Activated CD8-positive, alpha-beta memory T cell treated with anti-CD3 and anti-CD28 coated beads, Interleukin-2, amount 50 U/mL, for 48 hours (primary cell): Measurements from ENCODE around the gene SLC25A36.
"Not testable (repeated sequence)": the region's sequence is repeated elsewhere in the genome, so short reads cannot be mapped to it uniquely, and the experiment has no call there.

ENCODE experiments used
- DNase-seq: peaks from one replicate; pipeline ENCODE4 v3.0.0-alpha.2; 2020

Gene SLC25A36

GRCh38 chr3:140931801-140932200 lies 9.8 kb upstream of the SLC25A36 start:
- no peak for DNase-seq

- no peak for DNase-seq
Observed at GRCh38 chr3:140933109-140933508, 8.5 kb upstream of the SLC25A36 start.

- no peak for DNase-seq
Observed at GRCh38 chr3:140933552-140933951, 8.1 kb upstream of the SLC25A36 start.

- not testable (repeated sequence) for DNase-seq
Observed at GRCh38 chr3:140939305-140939704, 2.3 kb upstream of the SLC25A36 start.

GRCh38 chr3:140941090-140941433 lies 574 bp upstream of the SLC25A36 start:
- no peak for DNase-seq

- DNase-seq = peak; percentile 70
Observed at GRCh38 chr3:140942221-140943104, 827 bp downstream of the SLC25A36 start.

GRCh38 chr3:140943781-140944552 lies 2.3 kb downstream of the SLC25A36 start:
- no peak for DNase-seq

GRCh38 chr3:140948460-140949249 lies 7.0 kb downstream of the SLC25A36 start:
- no peak for DNase-seq

GRCh38 chr3:140950144-140950543 lies 8.5 kb downstream of the SLC25A36 start:
- no peak for DNase-seq

- no peak for DNase-seq
Observed at GRCh38 chr3:140950863-140951262, 9.2 kb downstream of the SLC25A36 start.

GRCh38 chr3:140951750-140952149 lies 10.1 kb downstream of the SLC25A36 start:
- DNase-seq = not testable (repeated sequence)

GRCh38 chr3:140953028-140953960 lies 11.7 kb downstream of the SLC25A36 start:
- DNase-seq = no peak

GRCh38 chr3:140954576-140954975 lies 12.9 kb downstream of the SLC25A36 start:
- DNase-seq = no peak

- DNase-seq = no peak
Observed at GRCh38 chr3:140955645-140956044, 14.0 kb downstream of the SLC25A36 start.

GRCh38 chr3:140956058-140956835 lies 14.6 kb downstream of the SLC25A36 start:
- no peak for DNase-seq

- no peak for DNase-seq
Observed at GRCh38 chr3:140972833-140973232, 31.2 kb downstream of the SLC25A36 start.

- DNase-seq = no peak
Observed at GRCh38 chr3:140974900-140975299, 33.3 kb downstream of the SLC25A36 start.

GRCh38 chr3:140980663-140981062 lies 39.0 kb downstream of the SLC25A36 start:
- DNase-seq = no peak

- not testable (repeated sequence) for DNase-seq
Observed at GRCh38 chr3:140987792-140988191, 46.2 kb downstream of the SLC25A36 start.

- DNase-seq = no peak
Observed at GRCh38 chr3:140994316-140994715, 52.7 kb downstream of the SLC25A36 start.

GRCh38 chr3:140994861-140995260 lies 53.2 kb downstream of the SLC25A36 start:
- DNase-seq = not testable (repeated sequence)
